ENCODE results near the gene SRP14.
A peak's percentile ranks its signal among the peaks of the same experiment; 100 is the strongest.
"Not testable (repeated sequence)": the region's sequence is repeated elsewhere in the genome, so short reads cannot be mapped to it uniquely, and the experiment has no call there.

Gene SRP14

DNA sequence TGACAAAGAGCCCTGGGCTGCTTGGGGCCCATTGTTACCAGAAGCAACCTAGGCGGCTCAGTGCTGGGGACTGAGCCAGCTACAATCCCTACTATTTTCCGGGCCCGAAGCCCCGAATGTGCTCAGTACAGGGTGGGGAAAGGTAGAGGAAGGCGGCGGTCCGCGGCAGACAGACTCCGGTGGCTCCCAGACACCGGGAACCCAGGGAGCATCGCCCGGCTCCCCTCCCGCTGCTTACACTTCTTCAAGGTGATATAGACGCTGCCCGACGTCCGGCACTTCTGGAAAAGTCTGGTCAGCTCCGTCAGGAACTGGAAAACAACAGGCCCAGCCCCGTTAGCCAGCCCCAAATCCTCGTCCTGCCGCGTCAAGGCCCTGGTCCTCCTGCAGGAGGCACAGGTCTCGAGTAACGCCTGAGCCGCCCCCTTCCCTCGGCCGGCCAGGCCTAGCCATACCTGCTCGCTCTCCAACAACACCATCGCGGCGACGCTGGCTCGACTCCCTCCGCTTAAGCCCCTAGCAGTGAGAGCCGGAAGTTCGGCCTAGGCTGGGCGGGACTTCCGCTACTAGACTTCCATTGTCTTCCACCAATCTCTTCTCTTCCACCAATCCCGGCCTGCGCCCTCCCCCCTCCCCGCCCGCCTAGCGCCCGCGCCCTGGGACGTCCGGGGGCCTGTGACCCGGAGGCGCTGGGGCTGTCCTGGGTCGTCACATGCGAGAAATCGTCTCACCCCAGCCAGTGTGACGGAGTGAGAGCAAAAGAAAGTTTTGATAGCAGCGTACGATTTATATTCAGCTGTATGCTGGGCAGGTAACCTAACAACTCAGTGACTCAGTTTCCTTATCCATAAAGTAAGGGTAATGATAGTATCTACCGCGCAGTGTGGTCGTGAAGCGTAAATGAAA, at the start of gene SRP14:
Gene SRP14 (minus strand): TSS at position 544 of the 906 bp plus-strand sequence. CDS start 65 bp downstream, at position 479.
- DNase-seq (ENCODE audit: low read depth in 3 of 3), result peak; percentile 81 to 91 (median 89)

DNA sequence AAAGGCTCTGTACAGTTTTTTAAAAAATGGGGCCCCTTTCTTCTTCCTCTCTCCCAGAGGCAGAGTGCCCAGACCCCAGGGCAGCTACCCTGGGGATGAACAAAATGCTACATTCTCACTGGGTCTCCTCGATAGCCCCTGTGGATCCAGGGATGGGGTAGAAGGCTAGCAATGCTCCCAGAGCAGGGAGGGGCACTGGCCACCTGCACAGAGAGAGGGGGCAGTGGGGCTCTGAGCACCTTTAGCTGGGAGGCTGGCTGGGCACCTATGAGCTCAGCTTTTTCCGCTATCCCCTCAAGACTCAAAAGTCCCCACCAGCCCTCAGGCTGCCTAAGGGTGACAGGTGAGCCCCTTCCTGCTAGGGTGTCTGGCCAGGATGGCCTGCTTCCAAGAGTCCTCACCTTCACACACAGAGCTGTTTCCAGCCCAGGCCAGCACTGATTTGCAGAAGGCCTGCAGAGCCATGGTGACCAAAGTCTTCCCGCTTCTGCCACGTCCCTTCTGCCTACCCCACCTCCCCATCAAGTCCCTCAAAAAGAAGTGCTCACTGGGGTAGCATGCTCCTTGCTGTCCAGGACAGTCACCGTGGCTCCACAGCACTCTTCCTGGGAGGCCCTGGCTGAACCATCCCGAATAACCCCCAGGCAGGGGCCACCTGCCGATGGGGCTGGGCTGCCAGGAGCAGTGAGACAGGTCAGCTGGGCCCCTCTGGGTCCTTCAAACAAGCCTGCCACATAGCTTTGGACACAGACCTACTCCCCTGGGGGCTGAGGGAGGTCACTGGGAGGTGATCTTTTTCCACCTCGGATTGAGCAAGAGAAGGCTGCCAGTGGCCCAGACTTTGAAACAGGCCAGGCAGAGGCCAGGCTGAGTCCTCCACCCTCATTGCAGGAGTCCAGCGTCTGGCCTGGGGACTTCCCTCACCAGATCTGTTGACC, 49.3 kb upstream of the SRP14 start:
- no peak for DNase-seq (ENCODE audit: low read depth in 3 of 3)

DNA sequence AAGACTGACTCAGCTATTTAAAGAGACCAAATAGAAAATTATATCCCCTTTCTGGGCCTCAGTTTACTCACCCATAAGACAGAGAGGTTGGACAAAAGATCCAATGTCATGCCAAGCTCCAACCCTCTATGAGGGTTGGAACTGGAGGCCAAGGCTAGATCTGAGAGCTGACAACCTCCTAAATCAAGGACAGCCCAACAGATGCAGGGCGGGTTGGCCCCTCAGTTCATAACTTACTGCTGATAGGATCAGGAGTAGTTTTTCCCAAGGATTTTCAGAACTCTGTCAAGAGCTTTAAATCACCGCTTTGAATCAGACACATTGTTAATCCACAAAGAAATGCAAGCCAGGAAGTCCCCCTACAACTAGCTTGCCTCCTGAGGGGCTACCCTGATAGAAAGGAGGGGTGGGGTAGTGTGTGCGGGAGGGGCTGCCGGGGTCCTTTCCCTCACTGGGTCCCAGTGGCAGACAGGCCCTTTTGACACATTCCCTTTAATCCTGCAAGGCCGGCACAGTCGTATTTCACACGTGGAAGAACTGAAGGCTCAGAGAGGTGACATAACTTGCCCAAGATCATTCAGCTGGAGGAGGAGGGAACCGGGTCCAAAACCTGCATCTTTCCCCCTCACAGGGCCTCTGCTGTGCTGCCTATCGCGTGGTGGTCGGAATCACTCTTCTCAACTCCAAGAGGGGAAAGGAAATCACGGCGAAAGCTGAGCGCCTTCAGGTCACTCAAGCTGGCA, 48.3 kb upstream of the SRP14 start:
- no peak for DNase-seq (ENCODE audit: low read depth in 3 of 3)

GRCh38 chr15:40085266-40085665, 46.3 kb upstream of the SRP14 start:
- no peak for DNase-seq (ENCODE audit: low read depth in 3 of 3)

- DNase-seq (ENCODE audit: low read depth in 3 of 3), result no peak
Measured at GRCh38 chr15:40084650-40085049, 45.7 kb upstream of the SRP14 start.

- DNase-seq (ENCODE audit: low read depth in 3 of 3), result no peak
Measured at GRCh38 chr15:40082195-40082883, 43.4 kb upstream of the SRP14 start.

DNA sequence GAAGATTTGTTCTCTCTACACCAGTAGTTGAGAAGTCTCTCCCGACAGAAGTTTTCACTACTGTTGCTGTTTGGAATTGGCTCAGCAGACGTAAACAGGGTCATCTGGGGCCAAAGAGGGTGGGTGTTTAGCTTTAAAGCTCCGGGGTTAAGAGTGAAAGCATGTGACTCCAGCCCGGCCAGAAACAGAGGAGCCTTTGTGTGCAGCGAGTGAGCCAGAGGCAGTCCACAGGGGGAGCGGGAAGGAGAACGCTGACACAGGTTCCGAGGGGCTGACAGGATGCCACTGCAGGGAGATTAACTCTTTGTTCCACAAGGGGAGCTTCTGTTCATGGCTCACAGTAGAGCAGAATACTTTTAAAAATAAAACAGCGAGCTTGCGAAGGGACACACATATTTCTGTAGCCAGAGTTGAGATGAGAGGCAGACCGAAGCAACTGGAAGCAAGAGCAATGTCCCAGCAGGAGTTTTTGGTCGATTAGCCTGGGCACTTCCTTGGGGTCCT, 42.8 kb upstream of the SRP14 start:
- no peak for DNase-seq (ENCODE audit: low read depth in 3 of 3)

- DNase-seq (ENCODE audit: low read depth in 3 of 3), result no peak
Measured at GRCh38 chr15:40080847-40081246, 41.9 kb upstream of the SRP14 start.

GRCh38 chr15:40080104-40080503, 41.1 kb upstream of the SRP14 start:
- DNase-seq (ENCODE audit: low read depth in 3 of 3), result no peak

DNA sequence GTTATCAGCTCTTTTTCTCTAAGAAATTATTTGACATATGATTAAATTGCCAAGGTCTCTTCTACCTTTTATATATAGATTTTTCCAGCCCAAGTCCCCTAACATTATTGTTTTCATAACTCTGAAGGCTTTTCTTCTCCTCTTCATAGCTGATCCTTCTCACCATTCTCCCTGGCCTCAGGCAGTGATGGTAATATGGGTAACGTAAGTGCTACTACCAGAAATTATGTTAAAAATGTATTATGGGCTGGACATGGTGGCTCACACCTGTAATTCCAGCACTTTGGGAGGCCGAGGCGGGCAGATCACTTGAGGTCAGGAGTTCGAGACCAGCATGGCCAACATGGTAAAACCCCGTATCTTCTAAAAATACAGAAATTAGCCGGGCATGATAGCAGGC, 40.5 kb upstream of the SRP14 start:
- no peak for DNase-seq (ENCODE audit: low read depth in 3 of 3)

DNA sequence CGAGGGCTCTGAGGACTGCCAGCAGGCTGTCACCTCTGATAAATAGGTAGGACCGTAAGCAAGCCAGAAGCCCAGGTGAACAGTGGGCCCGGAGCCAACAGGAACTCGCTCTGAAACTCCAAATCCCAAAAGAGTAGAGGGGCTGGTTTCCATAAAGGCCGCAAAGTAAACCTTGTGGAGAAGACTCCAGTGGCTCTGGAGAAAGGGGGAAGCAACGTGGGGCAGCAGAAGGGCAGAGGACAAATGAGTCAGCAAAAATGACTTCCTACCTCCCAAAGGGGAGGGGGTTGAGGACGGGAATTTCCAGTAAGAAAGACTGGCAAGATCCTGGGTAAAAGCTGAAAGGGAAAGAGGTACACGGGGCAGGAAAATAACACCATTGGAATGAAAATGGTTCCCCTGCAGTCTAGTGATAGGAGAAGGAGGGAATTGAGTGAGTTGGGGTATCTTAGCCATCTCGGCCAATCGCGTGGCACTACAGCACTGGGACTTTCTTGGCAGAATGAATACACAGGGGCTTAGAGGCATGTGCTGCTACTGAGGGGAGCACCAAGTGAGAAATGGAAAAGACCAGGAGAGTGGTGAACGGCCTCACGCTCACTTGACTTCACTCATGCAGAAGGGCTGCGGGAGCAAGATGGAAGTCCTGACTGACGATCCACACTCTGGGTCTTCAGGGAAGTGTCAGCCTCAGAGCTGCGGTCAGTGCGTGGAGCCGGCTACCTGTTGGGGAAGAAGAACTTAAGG, 36.5 kb upstream of the SRP14 start:
- DNase-seq (ENCODE audit: low read depth in 3 of 3), result no peak

DNA sequence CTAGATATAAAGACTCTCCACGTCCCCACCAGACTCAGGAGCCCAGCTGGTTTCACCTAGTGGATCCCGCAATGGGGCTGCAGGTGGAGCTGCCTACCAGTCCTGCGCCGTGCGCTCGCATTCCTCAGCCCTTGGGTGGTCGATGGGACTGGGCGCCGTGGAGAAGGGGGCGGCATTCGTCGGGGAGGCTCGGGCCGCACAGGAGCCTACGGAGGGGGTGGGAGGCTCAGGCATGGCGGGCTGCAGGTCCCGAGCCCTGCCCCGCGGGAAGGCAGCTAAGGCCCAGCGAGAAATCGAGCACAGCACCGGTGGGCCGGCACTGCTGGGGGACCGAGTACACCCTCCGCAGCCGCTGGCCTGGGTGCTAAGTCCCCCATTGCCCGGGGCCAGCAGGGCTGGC, 35.7 kb upstream of the SRP14 start:
- not testable (repeated sequence) for DNase-seq (ENCODE audit: low read depth in 3 of 3)

- not testable (repeated sequence) for DNase-seq (ENCODE audit: low read depth in 3 of 3)
Measured at GRCh38 chr15:40073716-40074490, 34.9 kb upstream of the SRP14 start.

DNA sequence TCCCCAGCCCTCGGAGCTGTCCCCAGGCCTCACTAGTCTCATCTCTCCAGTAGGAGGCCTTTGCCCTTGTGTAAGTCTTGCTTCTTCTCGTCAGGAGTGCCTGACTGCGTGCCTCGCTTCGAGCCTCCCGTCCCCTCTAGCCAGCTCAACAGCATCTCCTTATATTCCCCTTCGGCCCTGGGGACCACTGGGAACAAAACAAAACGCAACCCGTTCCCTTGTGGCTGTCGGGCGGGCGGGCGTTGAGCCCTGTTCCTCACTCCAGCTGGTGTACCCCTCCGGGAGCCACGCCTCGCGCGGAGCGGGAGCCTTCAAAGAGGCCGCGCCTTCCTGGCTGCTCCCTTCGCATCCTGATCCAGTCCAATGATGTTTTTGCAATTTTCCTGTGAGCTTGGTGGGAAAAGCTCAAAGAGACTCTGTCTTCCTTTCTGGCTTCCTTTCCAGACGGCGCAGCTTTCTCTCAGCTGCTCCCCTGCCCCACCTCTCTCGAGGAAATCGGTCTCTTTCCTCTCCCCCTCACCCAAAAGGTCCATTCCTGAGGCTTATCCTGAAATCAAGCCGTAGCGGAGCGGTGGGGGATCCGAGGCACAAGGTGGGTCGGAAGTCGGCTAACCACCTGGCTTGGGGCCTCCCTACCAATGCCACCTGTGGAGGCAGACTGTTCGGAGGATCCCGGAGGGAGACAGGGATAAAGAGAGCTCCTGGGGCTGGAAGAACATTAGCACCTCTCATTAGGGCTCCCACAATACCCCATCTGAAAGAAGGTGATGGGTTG, 33.4 kb upstream of the SRP14 start:
- no peak for DNase-seq (ENCODE audit: low read depth in 3 of 3)

- no peak for DNase-seq (ENCODE audit: low read depth in 3 of 3)
Measured at GRCh38 chr15:40070608-40071218, 31.7 kb upstream of the SRP14 start.

- no peak for DNase-seq (ENCODE audit: low read depth in 3 of 3)
Measured at GRCh38 chr15:40070166-40070557, 31.2 kb upstream of the SRP14 start.

GRCh38 chr15:40069178-40070165, 30.5 kb upstream of the SRP14 start:
- DNase-seq (ENCODE audit: low read depth in 3 of 3), result no peak

All from stimulated activated CD4-positive, alpha-beta T cell treated with anti-CD3 and anti-CD28 coated beads, TNF-alpha, amount 100 ng/mL, for 48 hours (primary cell).